ENCODE data around the gene SCAND1.

DNA sequence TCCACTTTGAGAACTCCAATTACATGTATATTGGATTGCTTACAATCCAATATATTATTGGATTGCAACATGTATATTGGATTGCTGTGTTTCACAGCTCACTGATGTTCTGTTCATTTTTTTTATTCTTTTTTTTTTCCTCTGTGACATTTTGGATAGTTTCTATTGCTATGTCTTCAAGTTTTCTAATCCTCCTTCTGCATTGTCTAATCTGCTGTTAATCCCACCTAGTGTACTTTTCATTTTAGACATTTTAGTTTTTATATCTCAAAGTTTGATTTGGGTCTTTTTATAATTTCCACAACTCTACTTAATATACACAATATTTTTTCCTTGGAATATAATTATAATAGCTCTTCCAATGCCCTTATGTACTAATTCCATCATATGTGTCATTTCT, 48.6 kb upstream of the SCAND1 start:
- TF ChIP-seq, protein P1, sequence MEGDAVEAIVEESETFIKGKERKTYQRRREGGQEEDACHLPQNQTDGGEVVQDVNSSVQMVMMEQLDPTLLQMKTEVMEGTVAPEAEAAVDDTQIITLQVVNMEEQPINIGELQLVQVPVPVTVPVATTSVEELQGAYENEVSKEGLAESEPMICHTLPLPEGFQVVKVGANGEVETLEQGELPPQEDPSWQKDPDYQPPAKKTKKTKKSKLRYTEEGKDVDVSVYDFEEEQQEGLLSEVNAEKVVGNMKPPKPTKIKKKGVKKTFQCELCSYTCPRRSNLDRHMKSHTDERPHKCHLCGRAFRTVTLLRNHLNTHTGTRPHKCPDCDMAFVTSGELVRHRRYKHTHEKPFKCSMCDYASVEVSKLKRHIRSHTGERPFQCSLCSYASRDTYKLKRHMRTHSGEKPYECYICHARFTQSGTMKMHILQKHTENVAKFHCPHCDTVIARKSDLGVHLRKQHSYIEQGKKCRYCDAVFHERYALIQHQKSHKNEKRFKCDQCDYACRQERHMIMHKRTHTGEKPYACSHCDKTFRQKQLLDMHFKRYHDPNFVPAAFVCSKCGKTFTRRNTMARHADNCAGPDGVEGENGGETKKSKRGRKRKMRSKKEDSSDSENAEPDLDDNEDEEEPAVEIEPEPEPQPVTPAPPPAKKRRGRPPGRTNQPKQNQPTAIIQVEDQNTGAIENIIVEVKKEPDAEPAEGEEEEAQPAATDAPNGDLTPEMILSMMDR (conservative IDR thresholded peaks at IDR 0.05; ENCODE audit: low read depth, low read length), result no peak
- TF ChIP-seq EZH2 (IDR thresholded peaks at IDR 0.05; ENCODE audit: borderline replicate concordance, low read depth, low read length, poor library complexity, severe bottlenecking), result no peak

Data from A673 (cell line).